NCI-H1930 (cell line): ENCODE measurements around the gene SERPINC1.
"Not testable (repeated sequence)": the region's sequence is repeated elsewhere in the genome, so short reads cannot be mapped to it uniquely, and the experiment has no call there.

Experiments used
- DNase-seq, 2 experiments: peaks; one replicate each; lab custom pipeline; 2025; lab: John Stamatoyannopoulos, UW

Gene SERPINC1

GRCh38 chr1:173917149-173917548 lies at the start of gene SERPINC1:
TSS of gene SERPINC1 (minus strand) at chr1:173917327. CDS start at chr1:173917259, 68 bp downstream.
- no peak for DNase-seq

- not testable (repeated sequence) for DNase-seq
These were observed 48.8 kb upstream of the SERPINC1 start for GRCh38 chr1:173965896-173966295.

GRCh38 chr1:173963477-173963876 lies 46.4 kb upstream of the SERPINC1 start:
- DNase-seq = no peak

- no peak for DNase-seq
These were observed 43.5 kb upstream of the SERPINC1 start for GRCh38 chr1:173960625-173961024.

GRCh38 chr1:173954179-173954578 lies 37.1 kb upstream of the SERPINC1 start:
- no peak for DNase-seq

GRCh38 chr1:173948594-173948993 lies 31.5 kb upstream of the SERPINC1 start:
- DNase-seq = no peak

GRCh38 chr1:173946380-173946921 lies 29.3 kb upstream of the SERPINC1 start:
- DNase-seq = no peak

- no peak for DNase-seq
These were observed 19.9 kb upstream of the SERPINC1 start for GRCh38 chr1:173937062-173937461.

GRCh38 chr1:173934440-173934839 lies 17.3 kb upstream of the SERPINC1 start:
- no peak for DNase-seq

- DNase-seq = not testable (repeated sequence)
These were observed 13.4 kb upstream of the SERPINC1 start for GRCh38 chr1:173930541-173930940.

- no peak for DNase-seq
These were observed 8.4 kb upstream of the SERPINC1 start for GRCh38 chr1:173925306-173926242.

- no peak for DNase-seq
These were observed 3.7 kb upstream of the SERPINC1 start for GRCh38 chr1:173920861-173921260.

GRCh38 chr1:173917635-173918493 lies 737 bp upstream of the SERPINC1 start:
- no peak for DNase-seq

- no peak for DNase-seq
These were observed 460 bp downstream of the SERPINC1 start for GRCh38 chr1:173916667-173917066.

GRCh38 chr1:173915596-173915995 lies 1.5 kb downstream of the SERPINC1 start:
- no peak for DNase-seq

GRCh38 chr1:173914366-173914871 lies 2.7 kb downstream of the SERPINC1 start:
- DNase-seq = no peak

GRCh38 chr1:173913111-173913510 lies 4.0 kb downstream of the SERPINC1 start:
- no peak for DNase-seq

- DNase-seq = no peak
These were observed 13.1 kb downstream of the SERPINC1 start for GRCh38 chr1:173903827-173904531.

- DNase-seq = no peak
These were observed 16.1 kb downstream of the SERPINC1 start for GRCh38 chr1:173900992-173901391.

GRCh38 chr1:173900427-173900826 lies 16.7 kb downstream of the SERPINC1 start:
- no peak for DNase-seq

GRCh38 chr1:173894189-173894588 lies 22.9 kb downstream of the SERPINC1 start:
- DNase-seq = no peak

- DNase-seq = no peak
These were observed 23.5 kb downstream of the SERPINC1 start for GRCh38 chr1:173893611-173894010.
